Measurements from ENCODE around the gene SMNDC1.
"Not testable (repeated sequence)": the region's sequence is repeated elsewhere in the genome, so short reads cannot be mapped to it uniquely, and the experiment has no call there.

The SMNDC1 gene

GRCh38 chr10:110278562-110279406, 25.9 kb downstream of the SMNDC1 start:
- DNase-seq, result no peak

GRCh38 chr10:110277591-110277990, 27.1 kb downstream of the SMNDC1 start:
- no peak for DNase-seq

- no peak for DNase-seq
Observed at GRCh38 chr10:110276603-110277002, 28.1 kb downstream of the SMNDC1 start.

- DNase-seq, result no peak
Observed at GRCh38 chr10:110275128-110275729, 29.5 kb downstream of the SMNDC1 start.

GRCh38 chr10:110274647-110275046, 30.1 kb downstream of the SMNDC1 start:
- DNase-seq, result no peak

GRCh38 chr10:110274072-110274627, 30.6 kb downstream of the SMNDC1 start:
- DNase-seq, result no peak

- peak; percentile 9 for DNase-seq
Observed at GRCh38 chr10:110273474-110273873, 31.2 kb downstream of the SMNDC1 start.

- not testable (repeated sequence) for DNase-seq
Observed at GRCh38 chr10:110272995-110273394, 31.7 kb downstream of the SMNDC1 start.

- DNase-seq, result no peak
Observed at GRCh38 chr10:110269374-110270318, 35.1 kb downstream of the SMNDC1 start.

GRCh38 chr10:110268971-110269370, 35.7 kb downstream of the SMNDC1 start:
- no peak for DNase-seq

GRCh38 chr10:110268442-110268841, 36.3 kb downstream of the SMNDC1 start:
- no peak for DNase-seq

- DNase-seq, result no peak
Observed at GRCh38 chr10:110267276-110267675, 37.4 kb downstream of the SMNDC1 start.

- DNase-seq, result no peak
Observed at GRCh38 chr10:110265573-110266193, 39.0 kb downstream of the SMNDC1 start.

GRCh38 chr10:110263164-110263563, 41.6 kb downstream of the SMNDC1 start:
- no peak for DNase-seq

GRCh38 chr10:110260746-110261477, 43.8 kb downstream of the SMNDC1 start:
- no peak for DNase-seq

GRCh38 chr10:110259317-110259716, 45.4 kb downstream of the SMNDC1 start:
- DNase-seq, result no peak

GRCh38 chr10:110258542-110258941, 46.2 kb downstream of the SMNDC1 start:
- no peak for DNase-seq

- no peak for DNase-seq
Observed at GRCh38 chr10:110254467-110254866, 50.3 kb downstream of the SMNDC1 start.

GRCh38 chr10:110252151-110252550, 52.6 kb downstream of the SMNDC1 start:
- no peak for DNase-seq

- not testable (repeated sequence) for DNase-seq
Observed at GRCh38 chr10:110251392-110251791, 53.3 kb downstream of the SMNDC1 start.

- not testable (repeated sequence) for DNase-seq
Observed at GRCh38 chr10:110249489-110249888, 55.2 kb downstream of the SMNDC1 start.

GRCh38 chr10:110247833-110248232, 56.9 kb downstream of the SMNDC1 start:
- not testable (repeated sequence) for DNase-seq
